ENCODE data around the gene CMA1. TPM values are rescaled to one million over a fixed set of nuclear protein-coding genes. Genes with fewer than 3 reads are reported as not detected.

CMA1 gene
- total RNA-seq, 4 donors from 2014 or later: not detected

GRCh38 chr14:24463884-24464785 is 43.9 kb downstream of the CMA1 start:
- Histone ChIP-seq H3K4me1 (no peaks in the 10 kb centered on the region), H3K27ac (no peak overlapping the region), H3K9me3 (no peaks in the 10 kb centered on the region), H3K36me3 (no peaks in the 10 kb centered on the region), H3K27me3 (no peaks in the 10 kb centered on the region), H3K4me3 (no peak overlapping the region)
- TF ChIP-seq POLR2A (IDR thresholded peaks at IDR 0.05) (no peak), CTCF (IDR thresholded peaks at IDR 0.05) (no peak)
- intact Hi-C loops (cut with DNase I; ENCODE audit: low total_unique reads): no loop called here
- DNase-seq: no peak

- H3K27me3 ChIP-seq: no peaks in the 10 kb centered on the region
- H3K36me3 ChIP-seq: no peaks in the 10 kb centered on the region
- intact Hi-C loops (cut with DNase I; ENCODE audit: low total_unique reads): no loop called here
- no peak for TF ChIP-seq CTCF (IDR thresholded peaks at IDR 0.05)
- TF ChIP-seq POLR2A (IDR thresholded peaks at IDR 0.05): no peak
- H3K4me1 ChIP-seq: no peaks in the 10 kb centered on the region
- no peak overlapping the region for H3K27ac ChIP-seq
- H3K9me3 ChIP-seq: no peaks in the 10 kb centered on the region
- no peak for DNase-seq
- H3K4me3 ChIP-seq: no peak overlapping the region
These were observed 44.8 kb downstream of the CMA1 start for GRCh38 chr14:24463017-24463883.

DNA sequence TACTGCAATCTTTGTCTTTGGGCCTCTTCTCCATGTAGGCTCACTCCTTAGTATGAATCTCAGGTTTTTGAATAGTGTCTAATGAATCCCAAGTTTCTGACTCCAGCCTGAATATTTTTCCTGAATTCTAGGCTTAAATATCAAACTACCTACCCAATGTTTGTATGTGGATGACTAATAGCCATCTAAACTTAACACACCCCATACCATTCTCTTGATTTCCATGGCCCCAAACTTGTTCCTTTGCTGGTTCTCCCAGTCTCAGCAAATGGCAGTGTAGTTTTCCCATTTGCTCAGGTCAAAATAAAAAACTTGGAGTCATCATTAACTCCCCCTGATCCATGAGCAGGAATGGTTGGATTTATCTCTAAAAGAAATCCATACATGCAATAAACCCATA is 46.7 kb downstream of the CMA1 start:
- intact Hi-C loops (cut with DNase I; ENCODE audit: low total_unique reads): no loop called here
- Histone ChIP-seq H3K36me3 (no peaks in the 10 kb centered on the region), H3K27ac (no peak overlapping the region), H3K4me1 (no peaks in the 10 kb centered on the region), H3K27me3 (no peaks in the 10 kb centered on the region), H3K4me3 (no peak overlapping the region), H3K9me3 (no peaks in the 10 kb centered on the region)
- no peak for TF ChIP-seq POLR2A (IDR thresholded peaks at IDR 0.05)
- no peak for TF ChIP-seq CTCF (IDR thresholded peaks at IDR 0.05)
- DNase-seq: no peak

- TF ChIP-seq CTCF (IDR thresholded peaks at IDR 0.05) (no peak), POLR2A (IDR thresholded peaks at IDR 0.05) (no peak)
- H3K4me1 ChIP-seq: no peaks in the 10 kb centered on the region
These were observed 48.7 kb downstream of the CMA1 start for GRCh38 chr14:24459331-24459730.

DNA sequence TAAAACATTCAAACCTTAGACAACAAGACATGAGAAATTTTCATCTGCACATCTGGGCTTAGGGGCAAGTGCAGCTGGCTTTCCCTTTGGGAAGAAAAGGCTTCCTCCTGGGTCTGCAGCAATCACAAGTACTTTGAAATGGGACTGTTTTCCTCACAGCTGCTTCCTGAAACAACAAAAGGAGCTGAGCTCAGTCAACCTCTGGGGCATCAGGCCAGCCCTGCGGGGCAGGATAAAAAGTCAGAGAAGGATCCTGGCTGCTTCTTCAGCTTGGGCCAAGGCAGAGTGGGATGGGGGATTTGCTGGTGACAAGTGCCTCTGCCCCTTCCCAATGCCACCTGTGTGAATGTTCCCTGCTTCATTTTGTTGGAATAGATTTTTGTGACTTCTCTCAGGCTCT is 49.3 kb downstream of the CMA1 start:
- intact Hi-C loops (cut with DNase I; ENCODE audit: low total_unique reads): no loop called here
- Histone ChIP-seq H3K4me3 (no peak overlapping the region), H3K36me3 (no peaks in the 10 kb centered on the region), H3K27ac (no peak overlapping the region), H3K27me3 (no peaks in the 10 kb centered on the region), H3K4me1 (no peaks in the 10 kb centered on the region), H3K9me3 (no peaks in the 10 kb centered on the region)
- no peak for TF ChIP-seq POLR2A (IDR thresholded peaks at IDR 0.05)
- TF ChIP-seq CTCF (IDR thresholded peaks at IDR 0.05): no peak
- no peak for DNase-seq

More at GRCh38 chr14:24459331-24459730, 48.7 kb downstream of the CMA1 start:
- Histone ChIP-seq H3K36me3 (no peaks in the 10 kb centered on the region), H3K9me3 (no peaks in the 10 kb centered on the region), H3K4me3 (no peak overlapping the region), H3K27ac (no peak overlapping the region), H3K27me3 (no peaks in the 10 kb centered on the region)
- intact Hi-C loops (cut with DNase I; ENCODE audit: low total_unique reads): no loop called here
- no peak for DNase-seq

All from uterus (tissue), 4 donors.